HG02938 (cell line): Measurements from ENCODE around the gene COL5A2.

Experiments used
- ATAC-seq: cut with Tn5 transposase; IDR thresholded peaks from one replicate; pipeline ENCODE4 v1.9.1; 2021; ENCODE audit warnings: mild to moderate bottlenecking, moderate library complexity; ENCODE audit not compliant: unreplicated experiment

Gene COL5A2

DNA sequence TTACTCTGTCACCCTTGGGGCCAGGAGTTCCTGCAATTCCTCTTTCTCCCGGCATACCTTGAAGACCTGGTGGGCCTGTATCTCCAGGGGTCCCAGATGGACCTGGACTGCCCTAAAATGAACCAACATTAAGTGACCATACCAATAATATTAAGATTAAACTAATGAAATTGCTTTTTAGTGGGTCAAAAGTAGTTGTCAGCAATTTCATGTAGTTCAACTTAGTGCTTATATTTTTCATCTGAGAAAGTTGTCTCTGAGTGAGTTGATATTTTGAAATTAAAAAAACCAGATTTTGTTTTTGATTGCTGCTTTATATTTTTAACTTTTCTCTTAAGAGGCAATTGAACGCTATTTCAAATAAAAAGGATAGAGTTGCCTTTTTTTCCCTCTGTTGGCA is 122.2 kb downstream of the COL5A2 start:
- ATAC-seq: no peak

GRCh38 chr2:189056200-189057106 is 123.1 kb downstream of the COL5A2 start:
- ATAC-seq: no peak

DNA sequence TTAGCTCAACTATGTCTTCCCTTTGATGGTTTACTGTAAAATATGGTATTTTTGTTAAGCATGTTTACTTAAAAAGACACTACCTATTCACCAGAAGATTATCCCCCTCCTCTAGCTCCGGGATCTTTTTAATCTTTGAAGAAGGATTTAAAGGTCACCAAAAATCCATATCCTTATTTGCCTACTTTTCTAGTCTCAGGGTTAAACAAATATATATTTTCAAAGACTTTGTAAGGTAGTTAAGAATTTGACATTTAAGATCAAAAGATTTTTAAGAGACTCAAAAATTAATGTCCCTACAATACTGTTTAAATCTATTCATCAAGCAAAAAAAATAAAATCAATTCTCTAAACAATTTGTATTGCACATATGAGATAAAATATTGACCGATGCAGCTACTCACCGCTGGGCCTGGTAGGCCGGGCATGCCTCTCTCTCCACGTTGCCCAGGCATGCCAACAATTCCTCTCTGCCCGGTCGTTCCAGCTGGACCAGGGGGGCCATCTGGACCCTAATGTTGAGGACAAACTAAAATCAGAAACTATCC is 129.3 kb downstream of the COL5A2 start:
- no peak for ATAC-seq

- ATAC-seq: no peak
Measured at GRCh38 chr2:189049709-189050164, 129.8 kb downstream of the COL5A2 start.

DNA sequence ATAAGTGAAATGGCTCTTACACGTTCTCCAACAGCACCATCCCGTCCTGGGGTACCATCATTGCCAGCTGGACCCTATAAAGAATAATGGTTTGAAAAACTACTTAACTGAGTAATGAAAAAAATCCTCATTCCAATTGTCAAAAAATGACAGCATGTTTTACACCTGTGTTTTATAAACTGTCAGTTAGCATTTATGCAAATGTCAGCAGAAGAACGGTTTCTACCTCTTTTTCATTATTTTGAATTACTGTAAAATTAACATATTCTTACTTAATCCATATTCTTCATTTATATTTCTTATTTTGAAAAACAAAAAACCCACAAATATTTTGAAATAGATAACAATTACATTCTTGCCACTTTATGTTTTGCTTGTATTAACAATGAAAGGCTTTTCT is 131.4 kb downstream of the COL5A2 start:
- no peak for ATAC-seq

DNA sequence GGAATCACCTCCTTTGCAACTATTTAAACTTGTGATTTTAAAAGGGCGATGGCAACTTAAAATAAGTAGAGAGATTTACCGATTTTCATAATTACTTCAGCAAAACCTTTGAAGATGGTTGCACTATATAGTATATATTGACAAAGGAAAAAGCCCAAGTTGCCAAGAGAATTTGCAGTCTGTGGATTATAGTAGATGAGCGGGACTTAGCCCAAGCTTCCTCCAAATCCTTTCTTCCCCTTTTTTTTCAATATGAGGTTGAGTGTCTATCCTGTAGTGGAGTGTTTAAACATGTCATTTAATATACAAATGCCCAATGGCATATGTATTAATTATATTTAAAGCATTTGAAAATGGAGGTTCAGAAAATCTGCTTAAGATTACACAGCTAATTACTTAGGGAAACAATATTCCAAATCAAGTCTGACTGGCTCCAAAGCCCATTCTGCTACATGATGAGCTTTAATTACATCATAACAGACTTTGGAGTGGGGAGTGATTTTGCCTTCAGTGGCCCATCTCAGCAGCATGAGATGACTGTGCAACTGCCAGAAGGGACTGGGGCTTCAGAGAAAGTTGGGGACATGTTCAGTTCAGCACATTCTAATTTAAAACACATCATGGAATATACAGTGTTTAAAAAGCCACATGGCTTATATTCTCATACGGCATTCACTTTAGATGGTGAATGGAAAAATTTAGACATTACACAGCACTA is 132.2 kb downstream of the COL5A2 start:
- no peak for ATAC-seq

DNA sequence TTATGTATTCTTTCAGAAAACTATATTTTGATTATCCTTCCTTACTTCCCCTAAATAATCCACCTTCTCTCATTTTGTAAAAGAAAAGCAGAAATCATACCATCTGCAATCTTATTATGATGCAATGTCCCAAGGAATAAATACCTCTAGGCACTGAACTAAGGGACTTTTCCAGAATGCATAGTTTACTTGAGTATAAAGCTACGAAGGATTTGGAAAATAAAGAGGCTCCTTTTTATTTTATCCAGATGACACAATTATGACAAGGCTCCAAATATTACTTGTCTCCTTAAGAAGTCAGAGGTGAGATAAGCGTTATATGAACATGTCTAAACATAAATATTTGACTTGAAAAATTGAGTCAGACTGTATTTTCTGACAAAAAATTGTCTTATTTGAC is 133.2 kb downstream of the COL5A2 start:
- ATAC-seq: no peak

DNA sequence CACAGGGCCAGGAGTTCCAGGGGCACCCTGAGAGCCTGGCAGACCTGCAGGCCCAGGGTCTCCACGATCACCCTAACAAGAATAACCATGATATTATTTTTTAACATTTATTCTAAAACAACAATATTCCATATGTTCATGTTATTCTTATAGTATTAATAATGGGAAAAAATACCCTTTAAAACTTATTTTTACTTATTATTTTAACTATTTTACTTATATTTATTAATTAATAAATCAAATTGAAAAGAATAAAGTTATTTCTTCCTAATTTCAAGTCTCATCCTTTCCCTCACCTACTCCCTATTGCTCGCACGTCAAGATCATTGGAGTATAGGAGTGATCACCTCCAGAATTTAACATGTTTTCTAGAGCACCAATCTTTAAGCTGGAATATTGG is 133.7 kb downstream of the COL5A2 start:
- no peak for ATAC-seq

DNA sequence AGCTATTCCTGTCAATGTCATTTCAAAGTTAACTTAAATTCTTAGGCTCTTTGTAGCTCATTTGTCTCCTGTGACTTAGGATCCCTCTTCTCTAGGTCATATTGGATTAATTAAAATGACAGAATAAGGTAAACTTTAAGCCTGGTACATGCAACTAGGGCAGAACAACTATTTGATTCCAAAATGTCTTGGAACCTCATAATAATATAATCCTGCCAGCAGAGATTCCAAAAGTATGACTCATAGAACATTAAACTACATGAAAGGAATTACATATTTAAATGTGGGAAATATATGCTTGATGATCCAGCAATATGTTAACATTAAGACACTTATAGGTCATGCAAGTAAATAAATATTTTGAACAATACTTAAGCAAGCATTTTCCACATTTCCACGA is 142.0 kb downstream of the COL5A2 start:
- no peak for ATAC-seq

GRCh38 chr2:189024901-189025618 is 154.5 kb downstream of the COL5A2 start:
- peak; percentile 61 for ATAC-seq

DNA sequence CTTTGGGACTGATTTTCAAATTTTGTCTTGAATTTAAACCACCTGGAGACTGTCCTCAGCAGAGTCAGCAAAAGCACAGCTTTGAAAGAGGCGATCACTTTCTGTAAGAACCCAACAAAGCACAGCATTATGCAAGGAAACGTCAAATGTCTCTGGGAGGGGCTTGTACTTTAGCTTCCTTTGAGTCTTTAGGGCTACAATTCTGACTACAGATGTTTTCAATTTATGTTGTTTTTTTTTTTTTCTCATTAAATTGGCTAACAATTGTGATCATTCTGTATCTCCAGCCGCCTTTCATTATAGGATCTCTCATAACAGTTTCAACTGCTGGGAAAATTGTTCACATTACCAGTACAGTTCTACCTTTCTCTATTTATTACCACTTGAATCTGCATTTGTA is 157.1 kb downstream of the COL5A2 start:
- ATAC-seq: no peak

GRCh38 chr2:189022053-189022481 is 157.5 kb downstream of the COL5A2 start:
- no peak for ATAC-seq

DNA sequence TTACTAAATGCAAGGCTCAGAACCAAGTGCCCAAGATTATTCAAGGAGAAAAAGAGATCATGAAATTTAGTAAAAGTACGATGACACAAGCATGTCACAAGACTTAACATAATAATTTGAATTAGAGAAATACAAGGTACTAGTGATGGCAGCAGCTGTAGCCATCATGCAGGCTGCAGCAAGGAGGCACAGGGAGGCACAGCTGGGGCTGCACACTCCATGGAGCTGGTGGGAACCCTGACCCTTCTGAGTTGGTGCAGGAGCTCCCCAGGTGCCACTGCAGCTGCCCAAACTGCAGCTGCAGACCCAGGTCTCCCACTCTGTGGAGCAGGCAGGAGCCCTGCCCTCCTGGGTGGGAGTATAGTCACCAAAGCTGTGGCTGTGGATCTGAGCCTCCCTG is 159.4 kb downstream of the COL5A2 start:
- no peak for ATAC-seq

- no peak for ATAC-seq
Measured at GRCh38 chr2:189018631-189019030, 160.9 kb downstream of the COL5A2 start.

DNA sequence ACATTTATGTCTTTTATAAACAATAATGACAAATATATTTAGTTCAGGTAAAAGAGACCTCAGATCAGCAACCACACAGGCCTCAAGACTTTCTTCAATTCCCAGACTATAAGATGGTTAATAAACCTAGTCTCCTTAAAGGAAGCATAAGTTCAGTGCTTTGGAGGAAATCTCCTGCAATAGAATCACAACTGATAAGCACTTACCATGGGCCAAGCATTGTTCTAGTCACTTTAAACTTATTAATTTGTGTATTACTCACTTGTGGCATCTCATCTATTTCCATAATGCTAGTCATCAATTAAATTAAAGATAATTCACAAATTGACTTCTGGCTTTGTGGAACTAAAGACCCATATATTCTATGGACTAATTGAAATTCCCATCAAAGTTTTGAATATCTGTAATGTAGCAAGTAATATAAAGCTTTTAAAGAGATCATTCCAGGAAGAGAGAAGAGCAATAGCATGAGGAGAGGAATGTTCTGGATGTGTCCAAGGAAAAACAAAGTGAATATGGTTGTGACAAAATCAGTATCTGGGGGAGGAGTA is 163.2 kb downstream of the COL5A2 start:
- ATAC-seq: no peak

DNA sequence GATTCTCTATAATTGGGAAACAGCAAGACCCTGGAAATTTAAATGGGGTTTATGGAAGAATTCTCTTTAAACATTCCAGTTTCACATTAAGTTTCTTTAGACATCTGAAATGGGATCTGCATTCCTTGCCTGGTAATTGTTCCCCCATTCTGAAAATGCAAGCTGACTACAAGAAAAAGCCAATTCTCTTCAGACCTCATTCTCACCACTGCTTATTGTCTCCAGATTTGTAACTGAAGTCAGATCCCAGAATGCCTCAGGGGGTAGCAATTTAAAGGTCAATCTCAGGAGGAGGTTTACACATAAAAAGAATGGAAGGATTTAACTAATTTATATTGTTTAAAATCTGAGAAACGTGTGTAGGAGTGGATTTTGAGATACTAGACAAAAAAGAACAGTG is 164.2 kb downstream of the COL5A2 start:
- no peak for ATAC-seq

GRCh38 chr2:189014449-189015138 is 165.0 kb downstream of the COL5A2 start:
- no peak for ATAC-seq

GRCh38 chr2:189013671-189014448 is 165.7 kb downstream of the COL5A2 start:
- no peak for ATAC-seq

DNA sequence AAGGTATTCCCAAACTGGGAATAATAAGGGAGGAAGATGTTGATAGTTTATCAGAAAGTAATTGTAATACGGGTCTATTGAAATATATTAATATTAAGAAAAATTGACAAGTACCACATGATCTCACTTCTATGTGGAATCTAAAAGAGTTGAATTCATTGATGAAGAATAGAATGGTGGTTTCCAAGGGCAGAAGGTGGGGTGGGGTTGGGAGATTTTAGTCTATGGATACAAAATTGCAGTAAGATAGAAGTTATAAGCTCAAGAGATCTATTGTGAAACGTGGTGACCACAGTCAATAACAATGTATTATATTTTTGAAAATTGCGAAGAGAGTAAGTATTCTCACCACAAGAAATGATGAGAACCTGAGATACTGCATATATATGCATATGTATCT is 166.5 kb downstream of the COL5A2 start:
- ATAC-seq: no peak
